Pancreas (tissue), 10 donors: Measurements from ENCODE around the gene PRR5L. TPM values are rescaled to one million over a fixed set of nuclear protein-coding genes. Genes with fewer than 3 reads are reported as not detected.

Experiments
- ATAC-seq, 4 donors: fragments of 200-7000 bp; cut with Tn5 transposase; one replicate each; pipeline versions ENCODE4 v1.8.0 to v1.9.1; 2020; ENCODE audit warnings: mild to moderate bottlenecking in 4 of 4, moderate library complexity in 4 of 4
- DNase-seq, 6 donors: peaks; one replicate each; pipeline ENCODE4 v3.0.0-alpha.2; 2020
- FAIRE-seq: peaks from 2 replicates; lab custom pipeline; 2012; peaks lifted over from hg19 to GRCh38; lab: Jason Lieb, UNC
- H3K27ac ChIP-seq, 4 donors: fragments of 200-600 bp; sonication (generic); 1 replicate in 3 of 4; 2 replicates in 1 of 4; pipeline versions ENCODE4 v1.5.0 to v1.8.0; 2020
- H3K27me3 ChIP-seq, 4 donors: fragments of 200-600 bp; one replicate each; pipeline ENCODE4 v1.8.0; 2021
- H3K36me3 ChIP-seq, 3 donors: fragments of 200-600 bp; sonication (generic) in 1 of 3; one replicate each; pipeline versions ENCODE4 v1.5.0 to v1.8.0; 2020 to 2021
- H3K4me1 ChIP-seq, 3 donors: fragments of 200-600 bp; one replicate each; pipeline ENCODE4 v1.8.0; 2021
- H3K4me3 ChIP-seq, 4 donors: fragments of 200-600 bp; sonication (generic) in 2 of 4; one replicate each; pipeline versions ENCODE4 v1.5.0 to v1.8.0; 2020 to 2021
- H3K9me3 ChIP-seq, 4 donors: fragments of 200-600 bp; one replicate each; pipeline ENCODE4 v1.8.0; 2021
- WGBS, 2 donors: extraction: QIAGEN DNeasy Blood & Tissue Kit; methylation state at CpG; one replicate each; pipeline ENCODE4 v1.1.7; 2013; 5-methylcytosine and 5-hydroxymethylcytosine counted together
- intact Hi-C, 3 donors: fragments of 100-400 bp; cut with DNase I; formaldehyde crosslinking; loops; one replicate each; pipeline versions ENCODE4 v1.11.1 to v1.14.2; 2022
- polyA plus RNA-seq, 2 donors: library from polyadenylated mRNA; stranded (reverse); fragments of 200-250 nt; gene quantifications; one replicate each; pipeline ENCODE4 v1.2.3, GENCODE V29; 2013
- total RNA-seq, 6 donors: library from RNA; stranded (reverse); fragmentation: NEBNext Ultra II Directional in 4 of 6; extraction: Animal tissue kit (Norgen Biotek cat#: 25700) in 4 of 6; gene quantifications; one replicate each; pipeline versions ENCODE4 v1.2.1 to v1.2.4, GENCODE V29; 2021 to 2023
- TF ChIP-seq, protein P1 (sequence below), 4 donors: fragments of 200-600 bp; sonication (generic) in 3 of 4; IDR thresholded peaks; one replicate each; pipeline versions ENCODE4 v1.5.0 to v1.8.0; 2021; ENCODE audit warnings: antibody characterized with exemption in 4 of 4
- donor health status: healthy with polysubstance abuse.
- donor health status: DM: no; HTN: no; CAD: no; lungs with moderate emphysema.
- donor health status: DM: no; HTN: no; CAD: no.
- donor health status: control.
- donor health status: control.
- donor health status: Bipolar disorder and iron deficiency.
- donor health status: DM: yes; HTN: yes; CAD: no.
- donor health status: DM: no; HTN: no; CAD: no.
- donor health status: DM: no; HTN: no; CAD: no.
- donor health status: DM: yes; HTN: yes; CAD: no.

Gene PRR5L
- total and polyA plus RNA-seq, 8 donors: 1.3 to 9.0 (median 2.2) TPM

GRCh38 chr11:36288442-36289225 is 7.5 kb upstream of the PRR5L start:
- no peaks in the 10 kb centered on the region for H3K27me3 ChIP-seq
- H3K4me3 ChIP-seq: peak overlapping the region; percentile 37 to 70 (median 62)
- TF ChIP-seq, protein P1, sequence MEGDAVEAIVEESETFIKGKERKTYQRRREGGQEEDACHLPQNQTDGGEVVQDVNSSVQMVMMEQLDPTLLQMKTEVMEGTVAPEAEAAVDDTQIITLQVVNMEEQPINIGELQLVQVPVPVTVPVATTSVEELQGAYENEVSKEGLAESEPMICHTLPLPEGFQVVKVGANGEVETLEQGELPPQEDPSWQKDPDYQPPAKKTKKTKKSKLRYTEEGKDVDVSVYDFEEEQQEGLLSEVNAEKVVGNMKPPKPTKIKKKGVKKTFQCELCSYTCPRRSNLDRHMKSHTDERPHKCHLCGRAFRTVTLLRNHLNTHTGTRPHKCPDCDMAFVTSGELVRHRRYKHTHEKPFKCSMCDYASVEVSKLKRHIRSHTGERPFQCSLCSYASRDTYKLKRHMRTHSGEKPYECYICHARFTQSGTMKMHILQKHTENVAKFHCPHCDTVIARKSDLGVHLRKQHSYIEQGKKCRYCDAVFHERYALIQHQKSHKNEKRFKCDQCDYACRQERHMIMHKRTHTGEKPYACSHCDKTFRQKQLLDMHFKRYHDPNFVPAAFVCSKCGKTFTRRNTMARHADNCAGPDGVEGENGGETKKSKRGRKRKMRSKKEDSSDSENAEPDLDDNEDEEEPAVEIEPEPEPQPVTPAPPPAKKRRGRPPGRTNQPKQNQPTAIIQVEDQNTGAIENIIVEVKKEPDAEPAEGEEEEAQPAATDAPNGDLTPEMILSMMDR (IDR thresholded peaks at IDR 0.05): no peak
- no peaks in the 10 kb centered on the region for H3K36me3 ChIP-seq
- intact Hi-C loops: no loop called here
- peak overlapping the region in 3 of 4 donors; percentile 19 to 56 (median 38) for H3K27ac ChIP-seq
- no peaks in the 10 kb centered on the region for H3K4me1 ChIP-seq
- FAIRE-seq (no peak), DNase-seq (no peak), ATAC-seq (peak in 3 of 4 donors; percentile 8 to 43 (median 38))
- no peaks in the 10 kb centered on the region for H3K9me3 ChIP-seq
- 25 to 31% methylated on average over 31 of the region's 31 CpGs for WGBS, 2 donors

- no peaks in the 10 kb centered on the region for H3K4me1 ChIP-seq
- H3K27ac ChIP-seq: peak within 1 kb of the TSS in 3 of 4 donors; percentile 19 to 56 (median 38)
- FAIRE-seq (peak; percentile 68), ATAC-seq (peak; percentile 98 to 100 (median 98)), DNase-seq (peak; percentile 90 to 96 (median 92))
- no peaks in the 10 kb centered on the region for H3K27me3 ChIP-seq
- peak within 1 kb of the TSS; percentile 37 to 70 (median 62) for H3K4me3 ChIP-seq
- intact Hi-C loops: no loop called here
- H3K9me3 ChIP-seq: no peaks in the 10 kb centered on the region
- H3K36me3 ChIP-seq: no peaks in the 10 kb centered on the region
- TF ChIP-seq, protein P1 (IDR thresholded peaks at IDR 0.05): no peak
- WGBS, 2 donors: 1% methylated on average over 31 of the region's 31 CpGs
Observed at GRCh38 chr11:36289226-36289852, 6.7 kb upstream of the PRR5L start, which contains the start of gene COMMD9. TSS of gene COMMD9 (minus strand) at chr11:36289424. CDS start at chr11:36289412, 12 bp downstream.

GRCh38 chr11:36292311-36292722 is 3.8 kb upstream of the PRR5L start:
- 23 to 25% methylated on average over 4 of the region's 4 CpGs for WGBS, 2 donors
- H3K27ac ChIP-seq: no peak overlapping the region
- intact Hi-C loops: loop anchor here in 2 of 3 donors (10.0 kb wide), 2 partner anchors 162 to 182 kb away; no protein-coding TSS in a partner anchor
- no peak for DNase-seq
- no peaks in the 10 kb centered on the region for H3K9me3 ChIP-seq
- no peak overlapping the region for H3K4me3 ChIP-seq
- H3K4me1 ChIP-seq: no peaks in the 10 kb centered on the region
- no peaks in the 10 kb centered on the region for H3K27me3 ChIP-seq
- H3K36me3 ChIP-seq: no peaks in the 10 kb centered on the region
- TF ChIP-seq, protein P1 (IDR thresholded peaks at IDR 0.05): peak in 3 of 4 donors; percentile 20 to 32 (median 25)
- no peak for FAIRE-seq
- peak in 2 of 4 donors; percentile 27 to 29 for ATAC-seq

DNA sequence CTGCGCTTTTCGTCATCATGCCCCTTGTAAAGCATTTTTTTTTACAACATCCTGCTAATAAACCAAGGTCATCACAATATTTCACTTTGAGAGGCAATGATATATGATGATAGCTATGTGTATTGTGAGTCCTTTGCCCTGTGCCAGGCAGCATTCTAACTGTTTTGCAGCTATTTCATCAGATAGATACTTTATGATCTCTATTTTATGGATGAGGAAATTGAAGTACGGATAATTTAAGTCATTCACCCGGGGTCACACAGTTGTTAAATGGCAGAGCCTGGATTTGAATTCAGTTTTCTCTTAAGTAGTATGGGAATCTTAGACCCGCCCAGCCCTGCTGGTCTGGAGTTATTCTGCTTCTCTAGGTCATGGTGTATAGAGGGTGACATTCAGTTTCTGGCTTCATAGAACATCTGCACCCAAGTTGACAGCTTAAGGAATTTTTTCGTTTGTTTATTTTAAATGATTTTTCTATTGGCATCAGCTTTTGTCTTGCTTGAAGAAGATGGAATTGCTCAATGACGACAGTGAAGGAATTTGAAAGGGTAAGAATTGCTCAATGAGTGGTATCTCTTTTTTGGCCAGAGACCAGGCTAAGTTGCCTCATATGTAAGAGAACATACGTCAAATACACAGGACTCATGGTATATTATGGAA is 926 bp downstream of the PRR5L start:
- Histone ChIP-seq H3K36me3 (no peaks in the 10 kb centered on the region), H3K27ac (no peak overlapping the region), H3K9me3 (no peaks in the 10 kb centered on the region), H3K4me1 (peaks cover 0 to 5% (median 3%) of the 10 kb centered on the region in 3 donors), H3K27me3 (no peaks in the 10 kb centered on the region), H3K4me3 (no peak overlapping the region)
- WGBS, 2 donors: 69 to 77% methylated on average over 8 of the region's 8 CpGs
- peak; percentile 34 for FAIRE-seq
- no peak for DNase-seq
- TF ChIP-seq, protein P1 (IDR thresholded peaks at IDR 0.05): no peak
- intact Hi-C loops: loop anchor here in 2 of 3 donors (10.0 kb wide), 2 partner anchors 158 to 178 kb away; no protein-coding TSS in a partner anchor
- no peak for ATAC-seq
